Measurements from ENCODE around the gene ZAP70. TPM values are rescaled to one million over a fixed set of nuclear protein-coding genes. Genes with fewer than 3 reads are reported as not detected.

Gene ZAP70
- total RNA-seq, 1 donor from 2014 or later: 3.8 TPM

DNA sequence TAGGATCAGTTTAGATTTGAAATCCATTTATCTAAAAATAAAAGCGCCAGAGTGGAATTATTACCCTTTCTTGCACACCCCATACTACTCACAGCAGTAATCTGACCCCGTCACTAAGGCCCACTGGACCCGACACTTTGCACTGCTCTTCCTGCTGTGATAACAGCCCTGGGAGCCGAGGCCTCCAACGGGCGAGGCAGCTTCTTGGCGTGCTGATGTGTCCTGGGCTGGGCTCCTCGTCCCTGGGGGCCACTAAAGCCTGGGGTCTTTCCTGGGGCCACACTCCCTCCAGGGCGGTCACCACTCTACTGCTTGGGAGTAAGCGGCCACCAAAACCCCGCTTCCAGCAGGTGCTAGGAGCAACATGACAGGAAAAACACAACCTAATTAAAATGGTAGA is 61.7 kb downstream of the ZAP70 start:
- TF ChIP-seq, protein P1, sequence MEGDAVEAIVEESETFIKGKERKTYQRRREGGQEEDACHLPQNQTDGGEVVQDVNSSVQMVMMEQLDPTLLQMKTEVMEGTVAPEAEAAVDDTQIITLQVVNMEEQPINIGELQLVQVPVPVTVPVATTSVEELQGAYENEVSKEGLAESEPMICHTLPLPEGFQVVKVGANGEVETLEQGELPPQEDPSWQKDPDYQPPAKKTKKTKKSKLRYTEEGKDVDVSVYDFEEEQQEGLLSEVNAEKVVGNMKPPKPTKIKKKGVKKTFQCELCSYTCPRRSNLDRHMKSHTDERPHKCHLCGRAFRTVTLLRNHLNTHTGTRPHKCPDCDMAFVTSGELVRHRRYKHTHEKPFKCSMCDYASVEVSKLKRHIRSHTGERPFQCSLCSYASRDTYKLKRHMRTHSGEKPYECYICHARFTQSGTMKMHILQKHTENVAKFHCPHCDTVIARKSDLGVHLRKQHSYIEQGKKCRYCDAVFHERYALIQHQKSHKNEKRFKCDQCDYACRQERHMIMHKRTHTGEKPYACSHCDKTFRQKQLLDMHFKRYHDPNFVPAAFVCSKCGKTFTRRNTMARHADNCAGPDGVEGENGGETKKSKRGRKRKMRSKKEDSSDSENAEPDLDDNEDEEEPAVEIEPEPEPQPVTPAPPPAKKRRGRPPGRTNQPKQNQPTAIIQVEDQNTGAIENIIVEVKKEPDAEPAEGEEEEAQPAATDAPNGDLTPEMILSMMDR (IDR thresholded peaks at IDR 0.05; ENCODE audit: unreplicated experiment): no peak
- peaks cover 32% of the 10 kb centered on the region for H3K36me3 Mint-ChIP-seq (ENCODE audit: insufficient read depth)

DNA sequence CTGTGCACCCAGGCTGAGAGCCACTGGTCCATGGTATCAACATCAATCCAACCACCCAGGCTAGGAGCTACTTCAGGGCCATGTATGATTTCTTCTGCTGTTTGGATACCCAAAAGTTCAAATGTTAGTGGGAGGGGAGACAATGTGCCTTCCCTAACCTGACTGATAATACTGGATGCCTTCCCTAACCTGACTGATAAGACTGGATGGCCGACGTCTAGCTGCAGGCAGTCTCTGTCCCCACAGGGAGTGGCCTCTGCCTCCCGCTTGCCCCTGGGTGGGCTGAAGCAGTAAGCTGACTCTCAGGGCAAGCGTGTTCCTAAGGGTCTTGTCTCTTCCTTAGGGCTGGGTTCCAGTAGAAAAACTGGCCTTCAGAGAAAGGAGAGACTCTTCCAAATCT is 65.8 kb downstream of the ZAP70 start:
- no peaks in the 10 kb centered on the region for H3K9me3 Mint-ChIP-seq (ENCODE audit: low read depth)
- peaks cover 23% of the 10 kb centered on the region for H3K36me3 Mint-ChIP-seq (ENCODE audit: insufficient read depth)
- no peak overlapping the region for H3K4me3 Mint-ChIP-seq (ENCODE audit: low read depth)
- peaks cover 2% of the 10 kb centered on the region for H3K4me1 Mint-ChIP-seq (ENCODE audit: low read depth)
- TF ChIP-seq, protein P1 (IDR thresholded peaks at IDR 0.05; ENCODE audit: unreplicated experiment): no peak
- no peaks in the 10 kb centered on the region for H3K27me3 Mint-ChIP-seq
- no peak overlapping the region for H3K27ac Mint-ChIP-seq
- no peak for DNase-seq (ENCODE audit: low spot score, unreplicated experiment)

More for the DNA sequence above, 61.7 kb downstream of the ZAP70 start:
- Mint-ChIP-seq H3K27me3 (no peaks in the 10 kb centered on the region), H3K4me3 (ENCODE audit: low read depth) (no peak overlapping the region), H3K9me3 (ENCODE audit: low read depth) (no peaks in the 10 kb centered on the region), H3K27ac (no peak overlapping the region), H3K4me1 (ENCODE audit: low read depth) (peaks cover 9% of the 10 kb centered on the region)
- no peak for DNase-seq (ENCODE audit: low spot score, unreplicated experiment)

DNA sequence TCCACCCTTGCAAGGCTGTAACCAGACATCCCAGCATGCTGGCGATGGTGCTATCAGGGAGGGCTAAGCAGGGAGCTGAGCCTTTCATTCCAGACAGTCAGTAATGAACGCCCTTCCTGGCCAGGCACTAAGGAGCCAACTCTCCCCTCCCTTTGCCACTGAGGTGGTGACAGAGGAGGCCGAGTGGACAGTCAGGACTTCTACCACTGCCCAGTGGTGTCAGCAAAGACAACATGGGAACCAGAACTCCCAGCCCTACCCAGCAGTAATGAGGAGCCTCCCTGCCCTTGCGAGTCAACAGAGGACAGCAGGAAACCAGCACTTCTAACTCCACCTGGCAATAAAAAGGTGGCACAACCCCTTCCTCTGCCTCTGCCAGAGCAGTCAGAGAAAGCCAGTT is 68.6 kb downstream of the ZAP70 start:
- no peaks in the 10 kb centered on the region for H3K9me3 Mint-ChIP-seq (ENCODE audit: low read depth)
- no peak for DNase-seq (ENCODE audit: low spot score, unreplicated experiment)
- H3K27me3 Mint-ChIP-seq: no peaks in the 10 kb centered on the region
- H3K36me3 Mint-ChIP-seq (ENCODE audit: insufficient read depth): peaks cover 10% of the 10 kb centered on the region
- H3K27ac Mint-ChIP-seq: no peak overlapping the region
- H3K4me1 Mint-ChIP-seq (ENCODE audit: low read depth): no peaks in the 10 kb centered on the region
- TF ChIP-seq, protein P1 (IDR thresholded peaks at IDR 0.05; ENCODE audit: unreplicated experiment): no peak
- H3K4me3 Mint-ChIP-seq (ENCODE audit: low read depth): no peak overlapping the region

DNA sequence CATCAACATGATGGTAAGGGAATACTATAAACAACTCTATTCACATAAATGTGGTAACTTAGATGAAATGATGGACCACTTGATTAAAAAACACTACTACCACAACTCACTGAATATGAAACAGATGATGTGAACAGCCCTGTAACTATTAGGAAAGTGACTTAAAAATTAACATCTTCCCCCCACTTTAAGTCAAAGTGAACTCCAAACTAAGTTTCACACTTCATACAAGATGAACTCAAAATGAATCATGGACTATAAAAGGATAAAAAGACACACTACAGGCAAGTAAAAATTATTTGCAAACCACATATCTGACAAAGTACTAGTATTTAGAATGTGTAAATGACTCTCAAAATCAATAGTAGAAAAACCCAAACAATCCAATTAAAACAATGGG is 71.6 kb downstream of the ZAP70 start:
- Mint-ChIP-seq H3K9me3 (ENCODE audit: low read depth) (no peaks in the 10 kb centered on the region), H3K27me3 (no peaks in the 10 kb centered on the region), H3K36me3 (ENCODE audit: insufficient read depth) (peaks cover 5% of the 10 kb centered on the region), H3K4me1 (ENCODE audit: low read depth) (no peaks in the 10 kb centered on the region), H3K4me3 (ENCODE audit: low read depth) (no peak overlapping the region), H3K27ac (no peak overlapping the region)
- no peak for DNase-seq (ENCODE audit: low spot score, unreplicated experiment)
- TF ChIP-seq, protein P1 (IDR thresholded peaks at IDR 0.05; ENCODE audit: unreplicated experiment): no peak

DNA sequence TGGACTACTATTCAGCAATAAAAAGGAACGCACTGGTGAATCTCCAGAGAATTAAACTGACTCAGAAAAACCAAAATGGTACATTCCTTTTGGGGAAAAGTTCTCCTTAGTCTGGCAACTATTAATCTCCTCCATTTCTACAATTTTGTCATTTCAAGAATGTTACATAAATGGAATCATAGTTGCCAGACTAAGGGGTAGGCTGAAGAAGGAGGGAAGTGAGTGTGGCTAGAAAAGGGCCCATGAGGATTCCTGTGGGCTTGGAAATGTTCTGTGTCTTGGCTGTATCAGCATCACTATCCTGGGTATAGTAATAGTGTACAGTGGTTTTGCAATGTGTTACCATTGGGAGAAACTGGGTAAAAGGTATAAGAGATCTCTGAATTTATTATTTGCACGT is 72.4 kb downstream of the ZAP70 start:
- Mint-ChIP-seq H3K36me3 (ENCODE audit: insufficient read depth) (peaks cover 9% of the 10 kb centered on the region), H3K9me3 (ENCODE audit: low read depth) (no peaks in the 10 kb centered on the region), H3K4me1 (ENCODE audit: low read depth) (no peaks in the 10 kb centered on the region), H3K27ac (no peak overlapping the region), H3K4me3 (ENCODE audit: low read depth) (no peak overlapping the region), H3K27me3 (no peaks in the 10 kb centered on the region)
- no peak for DNase-seq (ENCODE audit: low spot score, unreplicated experiment)
- TF ChIP-seq, protein P1 (IDR thresholded peaks at IDR 0.05; ENCODE audit: unreplicated experiment): no peak

All from progenitor cell of endocrine pancreas (in vitro differentiated cells).